ENCODE data around the gene LAMTOR4.

Gene LAMTOR4

DNA sequence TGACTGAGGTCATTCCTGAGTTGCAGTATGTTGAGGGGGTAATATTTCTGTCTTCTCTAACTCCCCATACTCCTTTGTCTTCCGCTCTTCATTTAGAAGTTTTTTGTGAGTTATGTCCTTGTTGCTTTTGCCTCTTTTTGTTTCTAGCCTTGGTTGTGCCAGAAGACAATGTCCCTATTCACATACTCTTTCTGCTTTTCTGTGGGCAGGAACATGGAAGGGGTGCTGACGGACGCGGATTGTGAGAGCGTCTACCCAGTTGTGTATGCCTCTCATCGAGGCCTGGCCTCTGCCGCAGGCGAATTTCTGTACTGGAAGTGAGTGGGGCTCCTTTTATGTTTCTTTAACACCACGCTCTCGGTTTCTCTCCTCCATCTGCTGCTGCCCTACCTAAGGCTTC, 49.5 kb downstream of the LAMTOR4 start:
- H2BK15ac ChIP-seq (ENCODE audit: low read depth, poor library complexity, severe bottlenecking), result no peak overlapping the region
- WGBS, result 95% methylated on average over 8 of the region's 10 CpGs
- H3K18ac ChIP-seq (ENCODE audit: low read depth in 1 of 2, low read length in 2 of 2), result no peak overlapping the region

DNA sequence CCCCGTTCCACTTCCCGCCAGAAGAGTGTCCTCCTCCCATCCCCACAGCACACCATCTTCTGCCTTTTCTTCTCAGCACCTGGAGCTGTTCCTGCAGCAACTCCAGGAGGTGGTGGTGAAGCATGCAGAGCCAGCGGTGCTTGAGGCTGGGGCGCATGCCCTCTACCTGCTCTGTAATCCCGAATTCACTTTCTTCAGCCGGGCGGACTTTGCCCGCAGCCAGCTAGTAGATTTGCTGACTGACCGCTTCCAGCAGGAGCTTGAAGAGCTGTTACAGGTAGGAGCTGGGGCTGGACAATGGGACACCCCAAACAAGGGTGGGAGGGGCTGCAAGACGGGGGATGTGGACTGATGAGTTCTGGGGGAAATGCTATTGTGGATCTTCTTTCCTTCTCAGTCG, 52.0 kb downstream of the LAMTOR4 start:
- Histone ChIP-seq H3K4me3 (ENCODE audit: insufficient read depth in 1 of 2, low read depth in 1 of 2, low read length in 2 of 2) (no peak overlapping the region), H2BK120ac (ENCODE audit: low read depth, low read length) (no peak overlapping the region), H3K27me3 (ENCODE audit: control insufficient read depth in 1 of 2, insufficient read depth in 1 of 2, low read length in 2 of 2) (peaks cover 15 to 67% of the 10 kb centered on the region in 2 experiments), H2AFZ (ENCODE audit: low read depth, low read length) (no peak overlapping the region), H3K4me1 (ENCODE audit: control insufficient read depth, insufficient read depth, low read depth, low read length) (peaks cover 1% of the 10 kb centered on the region), H4K8ac (ENCODE audit: low read length) (no peak overlapping the region), H3K23ac (ENCODE audit: low read length in 2 of 2) (no peak overlapping the region), H3K14ac (ENCODE audit: low read length in 2 of 2) (no peak overlapping the region), H3K4me2 (ENCODE audit: low read length, poor library complexity, severe bottlenecking) (no peak overlapping the region), H3K9me3 (ENCODE audit: control insufficient read depth, low read length) (no peaks in the 10 kb centered on the region), H2BK12ac (ENCODE audit: low read length in 2 of 2) (no peak overlapping the region), H2BK5ac (ENCODE audit: low read depth, low read length, poor library complexity, severe bottlenecking) (no peak overlapping the region), H3K4ac (ENCODE audit: low read depth in 1 of 2, low read length in 2 of 2) (no peak overlapping the region), H4K91ac (ENCODE audit: low read length) (no peak overlapping the region), H3K79me1 (replicated peaks; ENCODE audit: low read length, poor library complexity, severe bottlenecking) (no peaks in the 10 kb centered on the region), H3K18ac (ENCODE audit: low read depth in 1 of 2, low read length in 2 of 2) (no peak overlapping the region), H2BK15ac (ENCODE audit: low read depth, poor library complexity, severe bottlenecking) (no peak overlapping the region), H3K36me3 (ENCODE audit: control insufficient read depth in 1 of 2, insufficient read depth in 2 of 2, low read depth in 1 of 2, low read length in 2 of 2) (no peaks in the 10 kb centered on the region), H3K27ac (ENCODE audit: low read length, poor library complexity, severe bottlenecking) (no peak overlapping the region), H3K9ac (ENCODE audit: low read length) (no peak overlapping the region), H2AK5ac (ENCODE audit: low read length, severe bottlenecking) (no peak overlapping the region)
- no peak for DNase-seq
- WGBS, result 93% methylated on average over 10 of the region's 11 CpGs

More for the DNA sequence above, 49.5 kb downstream of the LAMTOR4 start:
- Histone ChIP-seq H2BK12ac (ENCODE audit: low read length in 2 of 2) (no peak overlapping the region), H3K27ac (ENCODE audit: low read length, poor library complexity, severe bottlenecking) (no peak overlapping the region), H3K27me3 (ENCODE audit: control insufficient read depth in 1 of 2, insufficient read depth in 1 of 2, low read length in 2 of 2) (peaks cover 15 to 52% of the 10 kb centered on the region in 2 experiments), H3K4me3 (ENCODE audit: insufficient read depth in 1 of 2, low read depth in 1 of 2, low read length in 2 of 2) (no peak overlapping the region), H4K91ac (ENCODE audit: low read length) (no peak overlapping the region), H3K79me1 (replicated peaks; ENCODE audit: low read length, poor library complexity, severe bottlenecking) (no peaks in the 10 kb centered on the region), H2AFZ (ENCODE audit: low read depth, low read length) (no peak overlapping the region), H2BK120ac (ENCODE audit: low read depth, low read length) (no peak overlapping the region), H2AK5ac (ENCODE audit: low read length, severe bottlenecking) (no peak overlapping the region), H4K8ac (ENCODE audit: low read length) (no peak overlapping the region), H3K14ac (ENCODE audit: low read length in 2 of 2) (no peak overlapping the region), H3K9me3 (ENCODE audit: control insufficient read depth, low read length) (no peaks in the 10 kb centered on the region), H3K9ac (ENCODE audit: low read length) (no peak overlapping the region), H3K4me2 (ENCODE audit: low read length, poor library complexity, severe bottlenecking) (no peak overlapping the region), H2BK5ac (ENCODE audit: low read depth, low read length, poor library complexity, severe bottlenecking) (no peak overlapping the region), H3K36me3 (ENCODE audit: control insufficient read depth in 1 of 2, insufficient read depth in 2 of 2, low read depth in 1 of 2, low read length in 2 of 2) (no peaks in the 10 kb centered on the region), H3K4me1 (ENCODE audit: control insufficient read depth, insufficient read depth, low read depth, low read length) (peaks cover 1% of the 10 kb centered on the region), H3K23ac (ENCODE audit: low read length in 2 of 2) (no peak overlapping the region), H3K4ac (ENCODE audit: low read depth in 1 of 2, low read length in 2 of 2) (no peak overlapping the region)
- no peak for DNase-seq

All from mesenchymal stem cell (in vitro differentiated cells and primary cell).